Islet of Langerhans (tissue), 1 donor: ENCODE data around the gene TAB2.

ENCODE experiments used
- FAIRE-seq: peaks from one replicate; lab custom pipeline; 2011; peaks lifted over from hg19 to GRCh38; lab: Jason Lieb, UNC

Gene TAB2, protein sequence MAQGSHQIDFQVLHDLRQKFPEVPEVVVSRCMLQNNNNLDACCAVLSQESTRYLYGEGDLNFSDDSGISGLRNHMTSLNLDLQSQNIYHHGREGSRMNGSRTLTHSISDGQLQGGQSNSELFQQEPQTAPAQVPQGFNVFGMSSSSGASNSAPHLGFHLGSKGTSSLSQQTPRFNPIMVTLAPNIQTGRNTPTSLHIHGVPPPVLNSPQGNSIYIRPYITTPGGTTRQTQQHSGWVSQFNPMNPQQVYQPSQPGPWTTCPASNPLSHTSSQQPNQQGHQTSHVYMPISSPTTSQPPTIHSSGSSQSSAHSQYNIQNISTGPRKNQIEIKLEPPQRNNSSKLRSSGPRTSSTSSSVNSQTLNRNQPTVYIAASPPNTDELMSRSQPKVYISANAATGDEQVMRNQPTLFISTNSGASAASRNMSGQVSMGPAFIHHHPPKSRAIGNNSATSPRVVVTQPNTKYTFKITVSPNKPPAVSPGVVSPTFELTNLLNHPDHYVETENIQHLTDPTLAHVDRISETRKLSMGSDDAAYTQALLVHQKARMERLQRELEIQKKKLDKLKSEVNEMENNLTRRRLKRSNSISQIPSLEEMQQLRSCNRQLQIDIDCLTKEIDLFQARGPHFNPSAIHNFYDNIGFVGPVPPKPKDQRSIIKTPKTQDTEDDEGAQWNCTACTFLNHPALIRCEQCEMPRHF

GRCh38 chr6:149317644-149318571 lies at the start of gene TAB2:
Gene TAB2 (plus strand): TSS chr6:149317712. CDS start chr6:149369998, 52,286 bp downstream.
- no peak for FAIRE-seq

- FAIRE-seq, result no peak
Measured at GRCh38 chr6:149268146-149268545, 49.4 kb upstream of the TAB2 start.

DNA sequence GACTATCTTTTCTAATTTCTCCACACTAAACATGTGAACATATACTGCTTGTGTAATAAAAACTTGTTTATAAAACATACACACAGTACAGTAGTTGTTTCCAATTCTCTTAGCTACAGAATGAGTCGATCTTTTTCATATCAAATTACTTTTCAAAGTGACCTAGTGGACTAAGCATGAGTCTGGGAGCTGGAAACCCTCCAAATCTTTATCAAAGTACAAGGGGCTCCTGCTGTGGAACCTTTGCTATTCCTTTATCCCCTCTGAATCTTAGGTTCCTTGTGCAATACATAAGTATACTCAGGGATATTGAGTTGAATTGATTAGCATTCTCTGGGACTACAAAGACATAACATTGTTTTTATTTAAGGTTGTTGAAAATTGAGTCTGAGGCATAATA lies 48.7 kb upstream of the TAB2 start:
- no peak for FAIRE-seq

GRCh38 chr6:149270616-149271015 lies 46.9 kb upstream of the TAB2 start:
- no peak for FAIRE-seq

DNA sequence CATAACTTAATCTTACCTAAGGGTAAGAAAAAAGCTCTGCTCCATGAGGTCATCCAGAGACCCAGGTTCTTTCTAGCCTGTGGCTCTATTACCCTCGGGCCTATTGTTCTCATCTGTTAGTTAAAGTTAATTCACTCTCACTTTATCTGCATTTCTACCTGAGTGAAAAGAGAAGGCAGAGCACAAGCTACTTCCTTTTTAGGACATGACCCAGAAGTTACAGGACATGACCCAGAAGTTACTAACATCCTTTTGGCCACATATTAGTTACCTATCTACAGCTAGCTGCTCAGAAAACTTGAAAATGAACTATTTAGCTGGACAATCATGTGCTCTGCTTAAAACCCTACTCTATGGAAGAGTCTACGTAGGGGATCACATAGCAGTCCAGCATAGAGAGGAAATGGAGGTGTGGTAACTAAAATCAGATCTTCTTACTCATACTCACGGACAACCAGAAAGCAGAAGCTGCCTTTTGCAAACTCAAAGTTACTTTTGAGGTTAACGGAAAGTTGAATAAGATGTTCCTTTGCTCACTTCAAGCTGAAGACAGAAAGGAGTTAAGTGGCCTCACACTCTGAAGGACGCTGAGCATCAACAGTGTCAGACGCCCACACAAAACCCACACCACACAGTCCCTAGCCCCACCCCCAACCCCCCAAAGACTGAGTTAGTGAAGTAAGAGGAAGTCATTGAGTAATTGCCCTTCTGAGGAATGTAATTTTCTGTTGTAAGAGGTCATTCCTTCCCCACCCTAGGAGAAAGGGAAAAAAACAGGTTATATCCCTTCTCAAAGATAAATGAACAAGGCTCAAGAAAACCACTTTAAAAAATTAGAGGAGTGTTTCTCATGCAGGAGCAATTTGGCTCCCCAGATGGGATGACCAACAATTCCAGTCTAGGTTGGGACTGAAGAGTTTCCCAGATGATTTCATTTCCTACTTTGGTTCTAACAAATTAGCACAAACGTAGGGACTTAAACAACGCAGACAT lies 45.9 kb upstream of the TAB2 start:
- FAIRE-seq, result no peak

GRCh38 chr6:149273318-149273717 lies 44.2 kb upstream of the TAB2 start:
- FAIRE-seq, result no peak

DNA sequence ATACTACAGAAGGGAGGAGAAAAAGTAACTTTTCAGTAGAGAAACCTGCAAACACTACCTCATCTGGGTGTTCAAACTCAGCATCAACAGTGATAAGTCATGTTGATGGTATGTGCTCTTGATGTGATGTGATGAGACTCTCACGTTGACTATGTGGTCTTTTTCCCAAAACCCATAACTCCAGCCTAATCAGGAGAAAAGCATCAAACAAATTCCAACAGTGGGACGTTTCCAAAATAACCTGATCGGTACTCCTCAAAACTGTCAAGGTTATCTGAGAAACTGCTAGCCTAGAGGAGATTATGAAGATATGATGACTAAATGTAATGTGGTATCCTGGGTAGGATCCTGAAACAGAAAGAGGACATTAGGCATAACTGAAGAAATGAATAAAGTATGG lies 41.9 kb upstream of the TAB2 start:
- no peak for FAIRE-seq

GRCh38 chr6:149277621-149278020 lies 39.9 kb upstream of the TAB2 start:
- no peak for FAIRE-seq

DNA sequence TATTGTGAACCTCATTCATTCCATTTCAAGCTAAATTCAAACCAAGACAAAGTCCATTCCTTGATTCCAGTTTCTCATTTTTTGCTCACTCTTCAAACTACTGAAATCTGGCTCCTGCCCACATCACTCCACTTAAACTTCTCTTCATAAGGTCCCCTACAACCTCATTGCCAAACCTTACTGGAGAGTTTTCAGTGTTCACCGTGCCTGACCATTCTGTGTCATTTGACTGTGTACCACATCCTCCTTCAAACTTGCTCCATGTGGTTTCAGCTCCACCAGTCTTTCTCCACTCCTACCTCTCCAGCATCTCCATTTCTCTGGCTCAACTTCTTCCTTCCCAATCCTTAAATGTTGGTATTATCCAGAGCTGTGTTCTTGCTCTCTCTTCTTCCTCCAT lies 38.5 kb upstream of the TAB2 start:
- no peak for FAIRE-seq

GRCh38 chr6:149284904-149285303 lies 32.6 kb upstream of the TAB2 start:
- no peak for FAIRE-seq

DNA sequence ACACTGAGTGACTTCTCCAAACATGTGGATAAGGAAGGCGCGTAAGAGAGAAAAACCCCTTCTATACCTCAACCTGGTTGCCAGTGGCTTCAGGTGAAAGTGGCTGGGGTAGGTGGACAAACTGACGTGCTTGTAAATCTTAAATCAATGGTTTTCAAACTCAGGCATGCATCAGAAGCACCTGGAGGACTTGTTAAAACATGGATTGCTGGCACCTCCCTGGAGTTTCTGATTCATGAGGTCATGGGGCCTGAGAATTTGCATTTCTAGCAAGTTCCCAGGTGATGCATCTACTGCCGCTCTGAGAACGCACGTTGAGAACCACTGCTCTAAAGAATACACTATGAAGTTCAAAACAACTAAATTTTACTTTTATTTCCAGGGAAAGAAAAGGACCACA lies 31.9 kb upstream of the TAB2 start:
- FAIRE-seq, result no peak

DNA sequence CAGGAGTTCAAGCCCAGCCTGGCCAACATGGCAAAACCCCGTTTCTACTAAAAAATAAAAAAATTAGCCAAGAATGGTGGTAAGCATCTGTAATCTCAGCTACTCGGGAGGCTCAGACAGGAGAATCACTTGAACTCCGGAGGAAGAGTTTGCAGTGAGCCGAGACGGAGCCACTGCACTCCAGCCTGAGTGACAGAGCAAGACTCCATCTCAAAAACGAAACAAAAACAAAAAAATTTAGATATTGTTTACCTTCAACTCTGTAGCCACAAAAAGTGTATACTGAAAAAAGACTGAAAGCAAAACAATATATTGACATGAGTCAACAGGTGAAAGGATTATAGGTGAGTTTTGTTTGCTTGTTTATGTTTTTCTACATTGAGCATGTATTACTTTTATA lies 30.6 kb upstream of the TAB2 start:
- FAIRE-seq, result no peak

- no peak for FAIRE-seq
Measured at GRCh38 chr6:149289192-149289781, 28.2 kb upstream of the TAB2 start.

- no peak for FAIRE-seq
Measured at GRCh38 chr6:149289966-149290365, 27.5 kb upstream of the TAB2 start.

DNA sequence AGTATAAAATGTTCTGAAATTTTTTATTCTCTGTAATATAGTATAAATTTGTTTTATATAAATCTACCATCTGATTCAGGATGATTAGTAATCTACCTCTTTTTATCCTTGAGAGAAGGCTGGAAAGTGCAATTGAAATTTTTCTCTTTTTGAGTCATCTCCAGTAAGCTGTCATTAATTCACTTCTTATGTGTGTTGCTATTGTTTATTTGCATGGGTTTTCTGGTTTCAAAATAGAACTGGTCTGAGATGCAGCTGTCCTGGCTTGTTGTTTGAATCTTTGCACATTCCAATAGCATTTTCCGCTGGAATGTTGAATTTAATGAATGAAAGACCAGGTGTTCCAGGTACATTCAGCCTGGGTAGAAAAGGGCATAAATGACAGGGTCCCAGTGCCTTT lies 24.3 kb upstream of the TAB2 start:
- FAIRE-seq, result no peak

GRCh38 chr6:149300563-149300962 lies 16.9 kb upstream of the TAB2 start:
- no peak for FAIRE-seq

DNA sequence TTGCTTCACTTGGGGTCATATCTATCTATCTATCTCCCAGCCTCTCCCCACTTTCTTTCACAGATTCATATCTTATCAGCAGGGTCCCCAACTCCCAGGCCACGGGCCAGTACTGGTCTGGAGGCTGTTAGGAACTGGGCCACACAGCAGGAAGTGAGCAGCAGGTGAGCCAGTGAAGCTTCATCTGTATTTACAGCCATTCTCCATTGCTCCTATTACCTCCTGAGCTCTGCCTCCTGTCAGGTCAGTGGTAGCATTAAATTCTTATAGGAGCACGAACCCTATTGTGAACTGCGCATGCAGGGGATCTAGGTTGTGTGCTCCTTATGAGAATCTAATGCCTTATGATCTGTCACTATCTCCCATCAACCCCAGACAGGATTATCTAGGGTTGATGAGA lies 14.8 kb upstream of the TAB2 start:
- FAIRE-seq, result no peak

DNA sequence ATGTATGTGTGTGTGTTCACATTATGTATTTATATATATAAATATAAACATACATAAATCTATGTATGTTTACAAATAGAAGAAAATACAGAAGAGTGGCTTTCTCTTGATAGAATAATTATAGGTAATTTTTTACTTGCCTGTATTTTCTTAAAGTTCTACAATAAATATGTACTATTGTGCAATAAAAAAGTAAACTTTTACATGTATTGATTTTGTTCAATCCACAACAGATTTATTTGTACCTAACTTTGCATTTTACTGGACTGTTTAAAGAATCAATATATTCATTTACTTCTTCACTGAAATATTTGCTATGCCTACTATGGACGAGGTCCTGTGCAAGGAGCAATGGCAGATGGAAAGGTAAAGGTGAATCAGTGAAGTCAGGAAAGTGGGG lies 14.0 kb upstream of the TAB2 start:
- FAIRE-seq, result no peak

DNA sequence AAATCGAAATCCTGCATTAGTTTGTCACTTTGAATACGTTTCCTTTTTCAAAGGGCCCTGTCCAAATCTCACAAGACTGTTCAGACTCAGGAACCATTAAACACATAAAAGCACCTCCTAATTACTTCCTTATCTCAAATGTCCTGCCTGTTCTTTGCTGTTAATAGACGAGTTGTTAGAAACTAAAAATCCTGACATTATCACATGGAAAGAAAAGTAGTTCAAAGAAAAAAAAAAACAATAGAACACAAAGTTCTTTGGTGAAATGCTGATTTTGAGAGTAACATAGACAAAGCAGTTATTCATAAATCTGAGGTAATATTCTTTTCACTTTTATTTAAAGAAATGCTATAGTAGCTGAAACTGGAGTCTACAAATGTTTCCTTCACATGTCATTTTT lies 12.1 kb upstream of the TAB2 start:
- no peak for FAIRE-seq

DNA sequence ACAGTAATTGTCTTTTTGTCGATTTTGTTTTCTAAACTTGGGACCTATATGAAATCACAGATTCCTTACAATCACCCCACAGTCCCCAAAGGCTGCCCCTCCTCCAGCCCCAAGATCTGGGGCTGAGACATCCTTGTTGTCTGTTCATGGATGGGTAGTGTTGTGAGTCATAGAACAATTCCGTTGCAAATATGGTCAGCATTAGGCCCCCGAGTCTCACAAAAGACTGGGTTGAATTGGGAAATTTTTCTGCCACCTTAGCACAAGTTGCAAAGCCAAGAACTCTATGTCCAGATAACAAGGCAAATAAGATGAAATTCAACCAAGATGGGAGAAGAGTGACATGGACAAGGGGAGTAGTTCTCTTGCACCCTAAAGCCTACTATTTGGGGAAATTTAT lies 10.5 kb upstream of the TAB2 start:
- FAIRE-seq, result no peak

DNA sequence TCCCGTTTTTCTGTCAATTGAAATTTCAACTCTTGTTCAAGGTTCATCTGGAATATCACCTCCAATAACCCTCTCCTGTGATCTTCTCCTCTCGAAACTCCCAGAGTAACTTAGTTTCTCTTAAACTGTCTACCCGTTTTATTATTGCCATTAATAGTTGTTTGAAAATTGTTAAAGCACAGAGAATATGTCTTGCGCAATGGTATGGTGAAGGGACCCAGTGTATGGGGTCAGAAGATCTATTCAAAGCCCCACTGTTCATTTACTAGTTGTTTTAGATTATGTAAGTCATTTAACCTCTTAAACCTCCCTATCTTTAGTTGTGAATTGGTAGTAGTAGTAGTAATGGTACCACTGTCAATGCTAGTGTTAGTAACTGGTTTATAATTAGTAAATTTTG lies 6.2 kb upstream of the TAB2 start:
- no peak for FAIRE-seq
